ENCODE results near the gene KLB.
"Not testable (repeated sequence)": the region's sequence is repeated elsewhere in the genome, so short reads cannot be mapped to it uniquely, and the experiment has no call there.

KLB gene

GRCh38 chr4:39455486-39455885 lies 48.8 kb downstream of the KLB start:
- no peak overlapping the region for H3K4me3 ChIP-seq (ENCODE audit: low read length)
- no peak for DNase-seq (ENCODE audit: low read depth, low spot score)

GRCh38 chr4:39456946-39457763 lies 50.4 kb downstream of the KLB start:
- peak overlapping the region; percentile 69 for H3K4me3 ChIP-seq (ENCODE audit: low read length)
- no peak for DNase-seq (ENCODE audit: low read depth, low spot score)

- not testable (repeated sequence) for DNase-seq (ENCODE audit: low read depth, low spot score)
- peak overlapping the region; percentile 69 for H3K4me3 ChIP-seq (ENCODE audit: low read length)
These were observed 51.4 kb downstream of the KLB start for GRCh38 chr4:39458161-39458504.

GRCh38 chr4:39458505-39459300 lies 52.0 kb downstream of the KLB start, which contains the start of the genes LIAS and RPL9:
LIAS (plus strand) TSS chr4:39459056; CDS start chr4:39459118, 62 bp downstream.
RPL9 (minus strand) TSS chr4:39458922; CDS start chr4:39458439, 483 bp downstream.
- DNase-seq (ENCODE audit: low read depth, low spot score) = peak; percentile 100
- H3K4me3 ChIP-seq (ENCODE audit: low read length) = peak within 1 kb of the TSS; percentile 69

- no peak overlapping the region for H3K4me3 ChIP-seq (ENCODE audit: low read length)
- peak; percentile 69 for DNase-seq (ENCODE audit: low read depth, low spot score)
These were observed 58.3 kb downstream of the KLB start for GRCh38 chr4:39464886-39465501.

GRCh38 chr4:39466747-39467146 lies 60.0 kb downstream of the KLB start:
- no peak overlapping the region for H3K4me3 ChIP-seq (ENCODE audit: low read length)
- no peak for DNase-seq (ENCODE audit: low read depth, low spot score)

GRCh38 chr4:39467464-39467863 lies 60.7 kb downstream of the KLB start:
- H3K4me3 ChIP-seq (ENCODE audit: low read length) = no peak overlapping the region
- DNase-seq (ENCODE audit: low read depth, low spot score) = no peak

- no peak overlapping the region for H3K4me3 ChIP-seq (ENCODE audit: low read length)
- DNase-seq (ENCODE audit: low read depth, low spot score) = peak; percentile 60
These were observed 62.8 kb downstream of the KLB start for GRCh38 chr4:39469429-39470077.

- DNase-seq (ENCODE audit: low read depth, low spot score) = no peak
- no peak overlapping the region for H3K4me3 ChIP-seq (ENCODE audit: low read length)
These were observed 63.7 kb downstream of the KLB start for GRCh38 chr4:39470402-39470801.

- H3K4me3 ChIP-seq (ENCODE audit: low read length) = no peak overlapping the region
- DNase-seq (ENCODE audit: low read depth, low spot score) = no peak
These were observed 65.7 kb downstream of the KLB start for GRCh38 chr4:39472396-39472795.

- no peak for DNase-seq (ENCODE audit: low read depth, low spot score)
- H3K4me3 ChIP-seq (ENCODE audit: low read length) = no peak overlapping the region
These were observed 69.6 kb downstream of the KLB start for GRCh38 chr4:39476187-39476895.

- no peak for DNase-seq (ENCODE audit: low read depth, low spot score)
- no peak overlapping the region for H3K4me3 ChIP-seq (ENCODE audit: low read length)
These were observed 73.5 kb downstream of the KLB start for GRCh38 chr4:39480251-39480650.

GRCh38 chr4:39480902-39481695 lies 74.4 kb downstream of the KLB start:
- no peak overlapping the region for H3K4me3 ChIP-seq (ENCODE audit: low read length)
- DNase-seq (ENCODE audit: low read depth, low spot score) = no peak

GRCh38 chr4:39484582-39485272 lies 78.0 kb downstream of the KLB start:
- DNase-seq (ENCODE audit: low read depth, low spot score) = no peak
- H3K4me3 ChIP-seq (ENCODE audit: low read length) = no peak overlapping the region

GRCh38 chr4:39486221-39486804 lies 79.6 kb downstream of the KLB start:
- H3K4me3 ChIP-seq (ENCODE audit: low read length) = no peak overlapping the region
- no peak for DNase-seq (ENCODE audit: low read depth, low spot score)

- DNase-seq (ENCODE audit: low read depth, low spot score) = no peak
- H3K4me3 ChIP-seq (ENCODE audit: low read length) = no peak overlapping the region
These were observed 83.6 kb downstream of the KLB start for GRCh38 chr4:39490322-39490721.

- no peak for DNase-seq (ENCODE audit: low read depth, low spot score)
- H3K4me3 ChIP-seq (ENCODE audit: low read length) = no peak overlapping the region
These were observed 87.6 kb downstream of the KLB start for GRCh38 chr4:39494354-39494753.

Data from Jurkat, Clone E6-1 (cell line).